ELR (cell line): ENCODE results near the gene LARP4.

Source experiments
- DNase-seq: peaks from one replicate; pipeline ENCODE4 v3.0.0-alpha.2; 2015; ENCODE audit warnings: low read depth

Gene LARP4

GRCh38 chr12:50527359-50527726, 126.7 kb downstream of the LARP4 start:
- DNase-seq, result no peak

GRCh38 chr12:50528800-50529199, 128.1 kb downstream of the LARP4 start:
- DNase-seq, result no peak

GRCh38 chr12:50529345-50529744, 128.7 kb downstream of the LARP4 start:
- no peak for DNase-seq
